ENCODE measurements around the gene LCE1A.

The LCE1A gene

DNA sequence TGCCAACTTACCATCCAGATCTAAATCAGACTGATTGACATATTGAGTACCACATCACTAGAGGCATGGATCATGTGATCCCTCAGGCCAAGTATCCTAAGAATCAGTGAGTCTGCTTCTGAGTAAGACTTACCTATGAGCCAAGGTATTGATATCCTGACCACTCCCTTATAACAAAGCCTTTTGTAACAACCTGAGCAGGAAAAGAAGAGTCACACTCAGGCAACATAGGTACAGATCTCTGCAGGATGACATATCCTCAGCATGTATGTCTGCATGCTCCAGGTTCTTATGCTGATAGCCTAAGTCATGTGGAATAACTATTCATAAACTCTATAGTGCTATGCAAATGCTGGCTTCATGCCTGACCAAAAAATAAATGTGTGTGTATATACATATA, 2.3 kb upstream of the LCE1A start:
- H3K9ac ChIP-seq (ENCODE audit: low read length), result no peak overlapping the region
- H3K27me3 ChIP-seq (ENCODE audit: control insufficient read depth, insufficient read depth, low read length), result no peaks in the 10 kb centered on the region
- no peaks in the 10 kb centered on the region for H3K9me3 ChIP-seq (ENCODE audit: control insufficient read depth, low read length)
- no peaks in the 10 kb centered on the region for H3K4me1 ChIP-seq (ENCODE audit: control insufficient read depth, insufficient read depth, low read length)
- no peaks in the 10 kb centered on the region for H3K36me3 ChIP-seq (ENCODE audit: control insufficient read depth, insufficient read depth, low read length)
- no peak overlapping the region for H3K4me3 ChIP-seq (ENCODE audit: low read length)

DNA sequence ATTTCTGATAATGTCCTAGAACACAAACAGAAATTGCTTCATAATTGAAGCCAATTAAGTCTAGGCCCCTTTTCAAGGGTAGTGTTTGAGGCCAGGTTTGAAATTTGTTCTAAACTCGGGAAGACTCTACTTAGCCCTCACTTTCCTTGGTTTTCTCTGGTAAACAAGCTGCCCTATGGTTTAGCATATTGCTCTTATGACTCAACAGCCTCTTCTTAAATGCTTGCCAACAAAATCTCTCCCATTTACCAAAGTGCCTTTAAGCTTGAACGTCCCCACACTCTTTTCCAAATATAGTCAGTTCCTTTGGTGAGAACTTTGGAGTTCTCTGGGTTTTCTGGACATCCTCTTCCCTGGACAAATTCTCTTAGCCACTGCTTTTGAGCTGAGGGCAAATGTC, 9.6 kb downstream of the LCE1A start:
- Histone ChIP-seq H3K4me1 (ENCODE audit: control insufficient read depth, insufficient read depth, low read length) (no peaks in the 10 kb centered on the region), H3K4me3 (ENCODE audit: low read length) (no peak overlapping the region), H3K9ac (ENCODE audit: low read length) (no peak overlapping the region), H3K9me3 (ENCODE audit: control insufficient read depth, low read length) (no peaks in the 10 kb centered on the region), H3K36me3 (ENCODE audit: control insufficient read depth, insufficient read depth, low read length) (no peaks in the 10 kb centered on the region), H3K27me3 (ENCODE audit: control insufficient read depth, insufficient read depth, low read length) (no peaks in the 10 kb centered on the region)

DNA sequence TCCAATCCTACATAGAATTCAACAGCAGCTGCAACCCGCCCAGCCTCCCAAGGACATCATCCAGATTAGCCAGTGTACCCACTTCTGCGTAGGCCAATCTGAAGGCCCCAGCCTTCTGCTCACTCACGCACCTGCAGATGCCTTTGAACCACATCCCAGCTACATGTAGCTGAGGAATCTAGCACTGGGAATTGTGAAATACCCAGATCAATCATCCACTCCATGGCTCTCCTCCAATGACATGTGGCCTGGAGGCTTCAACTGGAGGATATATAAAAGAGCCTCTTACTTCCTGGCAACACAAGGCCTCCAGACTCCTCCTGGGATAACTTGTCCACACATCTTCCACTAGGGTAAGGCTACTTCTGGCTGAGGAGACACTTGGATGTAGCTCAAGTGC, 15.3 kb downstream of the LCE1A start, which contains the start of gene LCE6A:
Gene LCE6A, plus strand, starts transcription at position 301 of the 400 bp plus-strand sequence. CDS start 665 bp downstream, outside the sequence.
- no peaks in the 10 kb centered on the region for H3K36me3 ChIP-seq (ENCODE audit: control insufficient read depth, insufficient read depth, low read length)
- H3K9me3 ChIP-seq (ENCODE audit: control insufficient read depth, low read length), result no peaks in the 10 kb centered on the region
- H3K4me3 ChIP-seq (ENCODE audit: low read length), result no peak within 1 kb of the TSS
- no peaks in the 10 kb centered on the region for H3K4me1 ChIP-seq (ENCODE audit: control insufficient read depth, insufficient read depth, low read length)
- no peaks in the 10 kb centered on the region for H3K27me3 ChIP-seq (ENCODE audit: control insufficient read depth, insufficient read depth, low read length)
- no peak within 1 kb of the TSS for H3K9ac ChIP-seq (ENCODE audit: low read length)

DNA sequence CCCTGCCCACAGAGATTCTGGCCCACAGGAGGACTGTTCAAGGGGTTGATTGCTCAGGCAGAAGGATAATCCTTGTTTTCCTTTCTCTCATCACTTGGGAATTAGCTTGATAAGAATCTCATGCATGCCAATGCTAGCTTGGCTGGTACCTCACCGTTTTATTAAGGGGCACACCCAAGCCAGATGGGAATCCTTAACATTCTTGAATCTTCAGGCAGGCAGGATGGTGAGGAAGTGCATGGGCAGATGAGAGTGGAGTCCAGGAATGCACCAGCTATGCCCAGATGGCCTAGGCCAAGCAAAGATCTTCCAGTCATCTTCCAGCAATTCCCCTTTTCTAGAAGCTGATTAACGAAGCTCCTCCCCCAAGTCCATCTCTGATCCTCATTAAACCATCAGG, 28.4 kb downstream of the LCE1A start:
- Histone ChIP-seq H3K4me3 (ENCODE audit: low read length) (no peak overlapping the region), H3K27me3 (ENCODE audit: control insufficient read depth, insufficient read depth, low read length) (no peaks in the 10 kb centered on the region), H3K36me3 (ENCODE audit: control insufficient read depth, insufficient read depth, low read length) (no peaks in the 10 kb centered on the region), H3K9me3 (ENCODE audit: control insufficient read depth, low read length) (no peaks in the 10 kb centered on the region), H3K9ac (ENCODE audit: low read length) (no peak overlapping the region), H3K4me1 (ENCODE audit: control insufficient read depth, insufficient read depth, low read length) (no peaks in the 10 kb centered on the region)

DNA sequence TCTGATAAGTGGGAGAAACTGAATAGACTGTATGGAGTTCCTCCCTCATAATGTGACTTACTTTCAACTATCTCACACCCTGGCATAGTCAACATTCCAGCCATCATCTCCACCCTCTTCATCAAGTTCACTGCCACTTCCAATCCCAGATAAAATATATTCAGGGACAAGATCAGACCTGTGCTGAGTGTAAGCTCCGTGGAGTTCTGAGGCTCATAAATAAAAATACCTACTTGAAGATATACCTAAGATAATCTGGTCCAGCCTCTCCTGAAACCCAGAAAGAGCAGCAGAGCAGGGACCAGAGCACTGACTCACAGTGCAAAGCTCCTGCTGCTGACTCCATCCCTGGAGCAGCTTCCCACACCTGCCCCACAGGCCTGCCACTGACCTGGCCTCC, 30.8 kb downstream of the LCE1A start:
- Histone ChIP-seq H3K27me3 (ENCODE audit: control insufficient read depth, insufficient read depth, low read length) (no peaks in the 10 kb centered on the region), H3K9ac (ENCODE audit: low read length) (no peak overlapping the region), H3K36me3 (ENCODE audit: control insufficient read depth, insufficient read depth, low read length) (no peaks in the 10 kb centered on the region), H3K9me3 (ENCODE audit: control insufficient read depth, low read length) (no peaks in the 10 kb centered on the region), H3K4me1 (ENCODE audit: control insufficient read depth, insufficient read depth, low read length) (no peaks in the 10 kb centered on the region), H3K4me3 (ENCODE audit: low read length) (no peak overlapping the region)

DNA sequence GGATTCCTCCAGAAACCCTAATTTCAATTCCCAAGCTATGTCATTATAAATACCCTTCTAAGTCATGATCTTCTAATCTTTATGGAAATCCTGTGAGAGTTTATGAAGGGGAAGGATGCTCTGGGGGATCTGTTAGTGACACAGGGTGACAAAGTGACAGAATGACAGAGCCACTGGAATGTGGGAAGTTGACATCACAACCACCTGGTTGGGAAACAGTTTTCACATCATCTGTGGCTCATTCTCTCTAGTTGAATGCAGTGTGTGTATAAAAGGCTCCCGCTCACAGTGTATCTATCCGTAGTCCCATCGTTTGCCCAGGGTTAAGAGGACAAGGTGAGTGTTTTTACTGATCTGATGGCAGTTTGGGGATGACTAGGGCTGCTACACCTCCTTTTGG, 32.4 kb downstream of the LCE1A start, which contains the start of gene LCE7A:
Gene LCE7A, plus strand, starts transcription at position 301 of the 400 bp plus-strand sequence. CDS start 702 bp downstream, outside the sequence.
- Histone ChIP-seq H3K36me3 (ENCODE audit: control insufficient read depth, insufficient read depth, low read length) (no peaks in the 10 kb centered on the region), H3K9me3 (ENCODE audit: control insufficient read depth, low read length) (no peaks in the 10 kb centered on the region), H3K4me3 (ENCODE audit: low read length) (no peak within 1 kb of the TSS), H3K27me3 (ENCODE audit: control insufficient read depth, insufficient read depth, low read length) (no peaks in the 10 kb centered on the region), H3K4me1 (ENCODE audit: control insufficient read depth, insufficient read depth, low read length) (no peaks in the 10 kb centered on the region), H3K9ac (ENCODE audit: low read length) (no peak within 1 kb of the TSS)

DNA sequence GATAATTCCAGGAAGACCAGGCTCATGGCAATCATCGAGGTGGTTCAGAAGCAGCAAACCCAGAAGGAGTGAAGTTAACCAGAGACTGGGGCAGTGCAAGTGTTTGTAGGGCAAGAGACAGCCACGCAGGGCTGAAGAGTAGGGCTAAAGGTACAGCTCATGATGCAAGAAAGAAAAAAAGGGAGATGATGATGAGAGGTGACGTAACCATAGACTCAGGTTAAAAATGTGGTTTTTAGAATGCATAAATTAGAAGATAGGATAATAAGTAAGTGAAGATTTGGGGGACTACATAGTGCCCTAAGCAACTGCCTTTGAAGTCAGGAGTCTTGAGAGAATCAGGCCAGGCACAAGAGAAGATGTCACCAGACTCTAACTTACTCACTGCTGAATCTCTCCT, 32.9 kb downstream of the LCE1A start:
- H3K9me3 ChIP-seq (ENCODE audit: control insufficient read depth, low read length), result no peaks in the 10 kb centered on the region
- H3K36me3 ChIP-seq (ENCODE audit: control insufficient read depth, insufficient read depth, low read length), result no peaks in the 10 kb centered on the region
- no peaks in the 10 kb centered on the region for H3K27me3 ChIP-seq (ENCODE audit: control insufficient read depth, insufficient read depth, low read length)
- no peak overlapping the region for H3K4me3 ChIP-seq (ENCODE audit: low read length)
- no peak overlapping the region for H3K9ac ChIP-seq (ENCODE audit: low read length)
- no peaks in the 10 kb centered on the region for H3K4me1 ChIP-seq (ENCODE audit: control insufficient read depth, insufficient read depth, low read length)

DNA sequence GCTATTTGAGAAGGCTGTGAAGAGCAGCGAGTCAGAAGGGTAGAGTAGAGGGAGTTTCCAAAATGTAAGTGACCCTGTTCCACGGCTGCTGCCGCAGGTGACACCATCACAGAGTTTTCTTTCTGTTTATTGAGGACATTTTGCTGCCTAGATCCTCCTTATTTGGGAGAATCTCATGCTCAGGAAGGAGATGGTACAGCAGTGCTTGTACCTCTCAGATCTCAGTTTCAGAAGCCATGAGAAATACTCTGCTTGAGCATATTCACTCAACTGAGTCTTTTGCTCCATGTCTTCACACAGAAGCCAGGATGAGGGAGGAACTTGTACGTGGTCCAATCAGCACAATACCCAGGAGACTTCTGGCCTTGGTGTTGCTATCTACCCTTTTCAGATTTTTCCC, 34.1 kb downstream of the LCE1A start:
- Histone ChIP-seq H3K4me1 (ENCODE audit: control insufficient read depth, insufficient read depth, low read length) (no peaks in the 10 kb centered on the region), H3K4me3 (ENCODE audit: low read length) (no peak overlapping the region), H3K9ac (ENCODE audit: low read length) (no peak overlapping the region), H3K27me3 (ENCODE audit: control insufficient read depth, insufficient read depth, low read length) (no peaks in the 10 kb centered on the region), H3K9me3 (ENCODE audit: control insufficient read depth, low read length) (no peaks in the 10 kb centered on the region), H3K36me3 (ENCODE audit: control insufficient read depth, insufficient read depth, low read length) (no peaks in the 10 kb centered on the region)

DNA sequence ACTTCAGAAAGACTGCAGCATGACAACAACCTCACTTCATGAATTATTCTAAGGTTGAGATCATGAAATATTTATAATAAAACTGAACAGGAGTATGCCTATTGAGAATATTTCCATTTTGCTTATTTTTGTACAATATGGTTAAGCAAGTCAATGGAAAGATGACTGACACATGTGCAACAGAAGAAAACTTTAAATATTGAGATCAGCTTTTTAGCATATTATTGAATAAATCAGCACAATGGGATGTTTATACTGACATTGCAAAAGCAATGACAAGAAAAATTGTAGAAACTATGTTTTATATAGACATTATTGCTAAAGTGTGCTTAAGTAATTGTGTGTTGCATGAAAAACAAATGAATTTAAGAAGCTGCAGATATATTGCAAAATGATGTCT, 37.2 kb downstream of the LCE1A start:
- H3K4me3 ChIP-seq (ENCODE audit: low read length), result no peak overlapping the region
- H3K9me3 ChIP-seq (ENCODE audit: control insufficient read depth, low read length), result no peaks in the 10 kb centered on the region
- no peaks in the 10 kb centered on the region for H3K36me3 ChIP-seq (ENCODE audit: control insufficient read depth, insufficient read depth, low read length)
- no peaks in the 10 kb centered on the region for H3K27me3 ChIP-seq (ENCODE audit: control insufficient read depth, insufficient read depth, low read length)
- no peak overlapping the region for H3K9ac ChIP-seq (ENCODE audit: low read length)
- no peaks in the 10 kb centered on the region for H3K4me1 ChIP-seq (ENCODE audit: control insufficient read depth, insufficient read depth, low read length)

DNA sequence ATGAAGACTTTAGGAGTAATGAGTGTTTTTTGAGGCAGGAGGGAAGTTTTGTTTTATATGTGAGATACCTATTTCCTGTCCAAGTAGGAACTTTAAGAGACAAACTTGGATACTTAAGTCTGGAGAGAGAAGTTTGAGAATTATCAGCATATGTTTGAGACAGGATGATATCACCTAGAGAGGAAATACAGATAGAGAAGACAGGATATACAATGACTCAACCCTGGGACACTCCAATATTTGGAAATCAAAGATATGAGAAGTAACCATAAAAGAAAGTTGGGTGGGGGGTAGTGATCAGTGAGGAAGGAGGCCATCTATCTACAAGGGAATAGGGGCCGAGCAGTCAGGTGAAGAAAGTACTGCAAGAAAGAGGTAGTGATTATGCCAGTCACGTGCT, 39.0 kb downstream of the LCE1A start:
- H3K4me1 ChIP-seq (ENCODE audit: control insufficient read depth, insufficient read depth, low read length), result no peaks in the 10 kb centered on the region
- no peak overlapping the region for H3K4me3 ChIP-seq (ENCODE audit: low read length)
- no peaks in the 10 kb centered on the region for H3K36me3 ChIP-seq (ENCODE audit: control insufficient read depth, insufficient read depth, low read length)
- no peaks in the 10 kb centered on the region for H3K27me3 ChIP-seq (ENCODE audit: control insufficient read depth, insufficient read depth, low read length)
- no peak overlapping the region for H3K9ac ChIP-seq (ENCODE audit: low read length)
- H3K9me3 ChIP-seq (ENCODE audit: control insufficient read depth, low read length), result no peaks in the 10 kb centered on the region

DNA sequence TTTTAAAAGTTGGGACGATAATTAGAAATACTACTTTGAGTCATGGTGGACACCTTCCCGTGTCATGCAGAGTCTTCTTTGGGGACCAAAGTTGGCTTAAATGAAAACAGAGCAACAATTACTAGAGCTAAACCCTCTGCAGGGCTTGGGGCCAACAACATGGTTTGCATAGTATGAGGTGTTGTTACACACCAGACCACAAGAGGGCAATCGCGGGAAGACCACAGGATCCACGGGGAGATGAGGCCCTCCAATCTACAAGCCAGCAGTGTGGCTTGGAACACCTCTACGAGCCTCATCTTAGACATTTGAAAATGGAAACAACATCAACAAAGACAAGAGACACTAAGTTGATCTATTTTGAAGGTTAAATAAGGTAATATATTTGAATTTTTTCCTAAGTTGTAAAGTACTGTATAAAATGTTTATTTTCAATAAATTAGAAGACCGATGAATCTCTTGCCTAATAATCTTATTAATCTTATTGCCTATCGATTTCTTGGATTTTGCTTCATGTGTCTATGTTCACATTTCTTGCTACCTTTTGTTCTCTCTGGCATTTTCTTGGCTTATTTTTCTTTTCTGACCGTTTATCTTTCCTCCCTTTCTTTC, 42.6 kb downstream of the LCE1A start:
- H3K27me3 ChIP-seq (ENCODE audit: control insufficient read depth, insufficient read depth, low read length), result no peaks in the 10 kb centered on the region
- no peak overlapping the region for H3K4me3 ChIP-seq (ENCODE audit: low read length)
- H3K36me3 ChIP-seq (ENCODE audit: control insufficient read depth, insufficient read depth, low read length), result no peaks in the 10 kb centered on the region
- no peaks in the 10 kb centered on the region for H3K9me3 ChIP-seq (ENCODE audit: control insufficient read depth, low read length)
- H3K9ac ChIP-seq (ENCODE audit: low read length), result no peak overlapping the region
- H3K4me1 ChIP-seq (ENCODE audit: control insufficient read depth, insufficient read depth, low read length), result no peaks in the 10 kb centered on the region

DNA sequence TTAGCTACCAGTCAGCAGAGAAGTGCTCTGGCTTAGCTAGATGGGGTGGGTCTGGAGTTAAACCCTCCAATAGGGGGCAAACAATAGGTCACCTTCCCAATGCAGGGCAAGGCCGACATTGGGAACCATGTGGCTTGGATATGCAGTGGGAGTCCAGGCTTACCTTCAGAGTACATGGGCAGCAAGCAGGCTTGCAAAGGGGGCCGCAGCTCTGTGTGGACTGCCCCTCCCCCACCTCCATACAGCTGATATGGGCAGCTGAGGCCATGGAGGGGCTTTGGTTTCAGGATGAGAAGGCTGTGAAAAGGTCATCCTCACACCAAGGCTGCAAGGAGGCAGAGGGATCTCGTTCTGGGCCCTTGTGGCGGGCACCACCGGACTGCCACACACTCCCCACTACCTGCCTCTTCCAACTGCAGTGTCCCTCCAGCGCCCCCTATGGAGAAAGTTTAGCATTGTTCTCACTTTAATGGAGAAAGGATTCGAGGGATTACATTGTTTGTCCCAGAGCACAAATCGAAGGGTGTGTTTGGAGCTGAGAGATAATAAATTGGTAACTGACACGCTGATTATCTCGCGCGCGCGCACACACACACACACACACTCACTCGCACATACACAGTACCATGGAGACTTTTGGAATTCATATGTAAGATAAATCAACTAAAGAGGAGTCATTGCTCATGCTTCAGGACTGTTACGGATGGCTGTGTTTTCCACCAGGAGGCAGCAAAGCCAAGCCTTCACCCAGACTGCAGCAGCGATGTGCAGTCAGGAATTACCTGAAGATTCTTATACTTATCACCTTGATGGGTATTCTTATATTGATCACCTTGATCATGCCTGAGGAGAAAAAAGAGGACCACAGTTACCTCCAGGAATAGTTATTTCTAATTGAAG, 43.8 kb downstream of the LCE1A start:
- H3K36me3 ChIP-seq (ENCODE audit: control insufficient read depth, insufficient read depth, low read length), result no peaks in the 10 kb centered on the region
- H3K4me1 ChIP-seq (ENCODE audit: control insufficient read depth, insufficient read depth, low read length), result no peaks in the 10 kb centered on the region
- no peak overlapping the region for H3K9ac ChIP-seq (ENCODE audit: low read length)
- H3K4me3 ChIP-seq (ENCODE audit: low read length), result no peak overlapping the region
- no peaks in the 10 kb centered on the region for H3K9me3 ChIP-seq (ENCODE audit: control insufficient read depth, low read length)
- no peaks in the 10 kb centered on the region for H3K27me3 ChIP-seq (ENCODE audit: control insufficient read depth, insufficient read depth, low read length)
